Astrocyte (in vitro differentiated cells and primary cell): ENCODE results near the gene POFUT2.

Source experiments
- EZH2 ChIP-seq: IDR thresholded peaks from 2 replicates; pipeline ENCODE4 v1.6.1; 2012; ENCODE audit warnings: mild to moderate bottlenecking, low read length, inconsistent platforms; ENCODE audit not compliant: insufficient read depth
- TF ChIP-seq, protein P1 (sequence below): IDR thresholded peaks from 2 replicates; pipeline ENCODE4 v1.5.1; 2011; ENCODE audit warnings: low read depth, mild to moderate bottlenecking, inconsistent platforms, low read length, moderate library complexity; ENCODE audit not compliant: insufficient read depth

DNA sequence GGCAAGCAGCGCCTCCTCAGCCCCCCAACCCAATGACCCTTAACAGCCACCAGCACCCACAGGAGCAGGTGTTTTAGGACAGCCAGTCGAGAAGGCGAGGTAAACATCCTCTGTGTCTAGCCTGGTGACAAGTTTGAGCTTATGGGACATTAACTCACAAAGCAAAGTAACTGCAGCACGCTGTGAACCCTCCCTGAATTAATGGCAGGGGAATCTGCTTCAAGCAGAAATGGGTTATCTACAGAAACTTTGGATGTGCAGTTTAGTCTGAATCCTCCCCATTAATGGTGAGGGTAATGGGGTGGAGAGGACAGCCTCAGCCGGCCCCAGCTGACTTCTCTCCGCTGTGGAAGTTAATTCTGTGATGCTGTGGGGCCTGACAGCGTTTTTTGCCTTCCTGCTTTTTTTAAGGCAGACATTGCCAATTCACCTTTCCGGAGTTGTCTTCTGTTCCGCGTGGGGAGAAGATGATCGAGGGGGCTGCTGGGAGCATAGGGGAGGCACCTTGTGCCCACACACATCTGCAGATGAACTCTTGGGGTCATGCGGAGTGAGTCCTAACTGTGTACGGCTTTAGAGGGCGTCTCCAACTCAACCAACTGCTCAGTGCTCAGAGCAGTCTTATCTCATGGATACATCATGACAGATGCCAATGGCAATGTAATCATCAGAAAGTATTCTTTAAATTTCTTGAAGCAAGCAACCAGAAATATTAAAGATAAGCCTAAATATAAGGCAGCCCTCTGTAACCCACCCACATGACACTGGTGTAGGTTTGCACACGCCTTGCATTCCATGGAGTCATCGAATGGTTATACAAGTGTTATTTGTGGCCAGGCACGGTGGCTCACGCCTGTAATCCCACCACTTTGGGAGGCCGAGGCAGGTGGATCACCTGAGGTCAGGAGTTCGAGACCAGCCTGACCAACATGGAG is 41.0 kb downstream of the POFUT2 start:
- TF ChIP-seq, protein P1, sequence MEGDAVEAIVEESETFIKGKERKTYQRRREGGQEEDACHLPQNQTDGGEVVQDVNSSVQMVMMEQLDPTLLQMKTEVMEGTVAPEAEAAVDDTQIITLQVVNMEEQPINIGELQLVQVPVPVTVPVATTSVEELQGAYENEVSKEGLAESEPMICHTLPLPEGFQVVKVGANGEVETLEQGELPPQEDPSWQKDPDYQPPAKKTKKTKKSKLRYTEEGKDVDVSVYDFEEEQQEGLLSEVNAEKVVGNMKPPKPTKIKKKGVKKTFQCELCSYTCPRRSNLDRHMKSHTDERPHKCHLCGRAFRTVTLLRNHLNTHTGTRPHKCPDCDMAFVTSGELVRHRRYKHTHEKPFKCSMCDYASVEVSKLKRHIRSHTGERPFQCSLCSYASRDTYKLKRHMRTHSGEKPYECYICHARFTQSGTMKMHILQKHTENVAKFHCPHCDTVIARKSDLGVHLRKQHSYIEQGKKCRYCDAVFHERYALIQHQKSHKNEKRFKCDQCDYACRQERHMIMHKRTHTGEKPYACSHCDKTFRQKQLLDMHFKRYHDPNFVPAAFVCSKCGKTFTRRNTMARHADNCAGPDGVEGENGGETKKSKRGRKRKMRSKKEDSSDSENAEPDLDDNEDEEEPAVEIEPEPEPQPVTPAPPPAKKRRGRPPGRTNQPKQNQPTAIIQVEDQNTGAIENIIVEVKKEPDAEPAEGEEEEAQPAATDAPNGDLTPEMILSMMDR: no peak
- no peak for TF ChIP-seq EZH2
